IMR-90 (cell line): Measurements from ENCODE around the gene VPS33B. TPM values are rescaled to one million over a fixed set of nuclear protein-coding genes. Genes with fewer than 3 reads are reported as not detected.

Source experiments
- ATAC-seq: fragments of 200-7000 bp; cut with Tn5 transposase; 2 replicates; pipeline ENCODE4 v1.9.1; 2020; ENCODE audit warnings: low read depth, mild to moderate bottlenecking, moderate library complexity
- BruUV-seq: library from RNA; stranded (reverse); fragments of 400-500 nt; replicated peaks from 2 replicates; lab custom pipeline; 2021; lab: Mats Ljungman, UMichigan
- CTCF ChIA-PET: fragments of 300-600 bp; formaldehyde crosslinking; extraction: SDS; loops from one replicate; lab custom pipeline; 2021; ENCODE audit warnings: antibody characterized with exemption; lab: Yijun Ruan, JAX
- POLR2A ChIA-PET: fragments of 300-600 bp; sonication (Branson Sonifier 250); formaldehyde crosslinking; loops from one replicate; lab custom pipeline; 2022; ENCODE audit warnings: antibody characterized with exemption; ENCODE audit not compliant: unreplicated experiment; lab: Charles Lee
- DNase-seq: peaks from one replicate; pipeline ENCODE4 v3.0.0; 2013
- H2AFZ ChIP-seq: replicated peaks from 2 replicates; pipeline ENCODE3; 2013; ENCODE audit warnings: low read length, mild to moderate bottlenecking; ENCODE audit not compliant: poor library complexity
- H2AK5ac ChIP-seq: 2 replicates; pipeline ENCODE4 v1.6.1; 2013; ENCODE audit warnings: low read depth, low read length, inconsistent platforms
- H2AK9ac ChIP-seq: replicated peaks from 2 replicates; pipeline ENCODE3; 2013; ENCODE audit warnings: mild to moderate bottlenecking, low read depth, low read length, moderate library complexity; ENCODE audit not compliant: poor library complexity
- H2BK120ac ChIP-seq: 2 replicates; pipeline ENCODE4 v1.6.1; 2013; ENCODE audit warnings: low read depth, low read length, inconsistent platforms
- H2BK15ac ChIP-seq: 3 replicates; pipeline ENCODE4 v1.6.1; 2013; ENCODE audit warnings: low read depth, low read length, inconsistent platforms
- H2BK20ac ChIP-seq: 2 replicates; pipeline ENCODE4 v1.6.1; 2013; ENCODE audit warnings: low read depth, mild to moderate bottlenecking, inconsistent platforms, low read length, moderate library complexity
- H2BK5ac ChIP-seq: 2 replicates; pipeline ENCODE4 v1.6.1; 2013; ENCODE audit warnings: mild to moderate bottlenecking, low read depth, low read length, inconsistent platforms; ENCODE audit not compliant: poor library complexity, severe bottlenecking
- H3K14ac ChIP-seq: replicated peaks from 2 replicates; pipeline ENCODE4 v1.6.1; 2013; ENCODE audit warnings: low read depth, low read length, inconsistent platforms
- H3K18ac ChIP-seq: 2 replicates; pipeline ENCODE4 v1.6.1; 2013; ENCODE audit warnings: low read depth, low read length, control low read depth
- H3K23ac ChIP-seq: 2 replicates; pipeline ENCODE4 v1.6.1; 2013; ENCODE audit warnings: low read depth, low read length, inconsistent platforms
- H3K27ac ChIP-seq: 2 replicates; pipeline ENCODE4 v1.5.1; 2013; ENCODE audit warnings: mild to moderate bottlenecking, control low read depth, low read length; ENCODE audit not compliant: insufficient read depth
- H3K27me3 ChIP-seq: 2 replicates; pipeline ENCODE4 v1.6.1; 2013; ENCODE audit warnings: low read length; ENCODE audit not compliant: control insufficient read depth, insufficient read depth
- H3K36me3 ChIP-seq: 2 replicates; pipeline ENCODE4 v1.6.1; 2013; ENCODE audit warnings: low read length, mixed read lengths; ENCODE audit not compliant: control insufficient read depth, insufficient read depth
- H3K4ac ChIP-seq: 2 replicates; pipeline ENCODE4 v1.6.1; 2013; ENCODE audit warnings: low read depth, low read length, inconsistent platforms
- H3K4me1 ChIP-seq: 2 replicates; pipeline ENCODE4 v1.6.1; 2013; ENCODE audit warnings: low read length, mixed read lengths; ENCODE audit not compliant: control insufficient read depth, insufficient read depth
- H3K4me2 ChIP-seq: 2 replicates; pipeline ENCODE4 v1.6.1; 2013; ENCODE audit warnings: low read depth, mild to moderate bottlenecking, control low read depth, low read length, moderate library complexity
- H3K4me3 ChIP-seq: 2 replicates; pipeline ENCODE4 v1.5.1; 2013; ENCODE audit warnings: low read depth, mild to moderate bottlenecking, control low read depth, low read length, moderate library complexity; ENCODE audit not compliant: insufficient read depth
- H3K56ac ChIP-seq: 2 replicates; pipeline ENCODE4 v1.6.1; 2013; ENCODE audit warnings: low read length, inconsistent platforms; ENCODE audit not compliant: insufficient read depth; ENCODE audit errors: extremely low read depth
- H3K79me1 ChIP-seq, 2 experiments: 2 replicates each; pipeline ENCODE4 v1.6.1; 2013; ENCODE audit warnings: low read length in 2 of 2, inconsistent platforms in 1 of 2, low read depth in 1 of 2
- H3K9ac ChIP-seq: 2 replicates; pipeline ENCODE4 v1.6.1; 2013; ENCODE audit warnings: low read depth, low read length, control low read depth
- H3K9me1 ChIP-seq: 2 replicates; pipeline ENCODE4 v1.6.1; 2013; ENCODE audit warnings: low read length, inconsistent platforms; ENCODE audit not compliant: insufficient read depth
- H3K9me3 ChIP-seq: 2 replicates; pipeline ENCODE4 v1.6.1; 2013; ENCODE audit warnings: low read length; ENCODE audit not compliant: control insufficient read depth, insufficient read depth
- H4K20me1 ChIP-seq: 2 replicates; pipeline ENCODE4 v1.6.1; 2013; ENCODE audit warnings: low read length, inconsistent platforms; ENCODE audit not compliant: insufficient read depth
- H4K5ac ChIP-seq: 2 replicates; pipeline ENCODE4 v1.6.1; 2013; ENCODE audit warnings: mild to moderate bottlenecking, low read depth, low read length, control low read depth
- H4K8ac ChIP-seq, 2 experiments: 2 replicates each; pipeline ENCODE4 v1.6.1; 2013; ENCODE audit warnings: low read depth in 2 of 2, low read length in 2 of 2, control low read depth in 1 of 2, inconsistent platforms in 1 of 2
- H4K91ac ChIP-seq: 2 replicates; pipeline ENCODE4 v1.6.1; 2013; ENCODE audit warnings: low read depth, low read length, inconsistent platforms; ENCODE audit not compliant: insufficient read depth
- CEBPB ChIP-seq: IDR thresholded peaks from 2 replicates; pipeline ENCODE4 v1.6.1; 2012; ENCODE audit warnings: low read depth, low read length, improper control_type of control experiment
- CTCF ChIP-seq: conservative IDR thresholded peaks from 2 replicates; pipeline ENCODE4 v1.5.1; 2012; ENCODE audit warnings: mild to moderate bottlenecking, low read depth, low read length, improper control_type of control experiment
- MAFK ChIP-seq: IDR thresholded peaks from 2 replicates; pipeline ENCODE4 v1.6.1; 2012; ENCODE audit warnings: low read depth, low read length, improper control_type of control experiment
- MAZ ChIP-seq: IDR thresholded peaks from 2 replicates; pipeline ENCODE4 v1.6.1; 2012; ENCODE audit warnings: low read depth, mild to moderate bottlenecking, low read length, improper control_type of control experiment, moderate library complexity, borderline replicate concordance
- MXI1 ChIP-seq: IDR thresholded peaks from 2 replicates; pipeline ENCODE4 v1.6.1; 2012; ENCODE audit warnings: low read depth, mild to moderate bottlenecking, low read length, moderate library complexity, borderline replicate concordance
- POLR2A ChIP-seq: IDR thresholded peaks from 2 replicates; pipeline ENCODE4 v1.6.1; 2012; ENCODE audit warnings: mild to moderate bottlenecking, low read depth, low read length
- RAD21 ChIP-seq: IDR thresholded peaks from 2 replicates; pipeline ENCODE4 v1.6.1; 2012; ENCODE audit warnings: low read length, improper control_type of control experiment
- RCOR1 ChIP-seq: IDR thresholded peaks from 2 replicates; pipeline ENCODE4 v1.6.1; 2012; ENCODE audit warnings: mild to moderate bottlenecking, low read length, improper control_type of control experiment; ENCODE audit not compliant: insufficient replicate concordance
- RFX5 ChIP-seq: IDR thresholded peaks from 2 replicates; pipeline ENCODE4 v1.8.0; 2012; ENCODE audit warnings: low read depth, mild to moderate bottlenecking, low read length, moderate library complexity
- SMC3 ChIP-seq: fragments of 150-350 bp; IDR thresholded peaks from 2 replicates; pipeline ENCODE4 v1.6.1; 2016; ENCODE audit warnings: low read depth, mild to moderate bottlenecking, antibody characterized with exemption, low read length, moderate library complexity
- USF2 ChIP-seq: fragments of 150-350 bp; IDR thresholded peaks from 2 replicates; pipeline ENCODE4 v1.6.1; 2017; ENCODE audit warnings: mild to moderate bottlenecking, antibody characterized with exemption, low read length, low read depth
- WGBS, 2 experiments: methylation state at CpG; one replicate each; pipeline versions ENCODE4 v1.1.5 to v1.1.7; 2013; ENCODE audit warnings: missing lambda C conversion rate in 2 of 2; ENCODE audit not compliant: insufficient read length in 1 of 2; ENCODE audit errors: extremely low coverage in 2 of 2; 5-methylcytosine and 5-hydroxymethylcytosine counted together
- dilution Hi-C: fragments of 300-500 bp; cut with HindIII; formaldehyde crosslinking; loops from one replicate; pipeline ENCODE4 v1.14.3; 2018; ENCODE audit warnings: low sequenced_read_pairs; ENCODE audit not compliant: unreplicated experiment
- in situ Hi-C: fragments of 300-500 bp; cut with MboI; formaldehyde crosslinking; loops from 3 replicates; pipeline ENCODE4 v1.14.3; 2019; ENCODE audit warnings: low sequenced_read_pairs, inconsistent platforms, mixed read lengths
- intact Hi-C: fragments of 100-400 bp; cut with micrococcal nuclease; formaldehyde crosslinking; loops from 2 replicates; pipeline ENCODE4 v1.10.0; 2022
- polyA plus RNA-seq, 3 experiments: library from polyadenylated mRNA; depleted of rRNA; stranded (reverse); fragments of >200 nt; gene quantifications; 2 replicates each; pipeline ENCODE4 v1.2.3, GENCODE V29; 2012; ENCODE audit warnings: low replicate concordance in 1 of 3
- total RNA-seq: library from RNA; depleted of rRNA; stranded (reverse); fragments of >200 nt; gene quantifications from 2 replicates; pipeline ENCODE4 v1.2.3, GENCODE V29; 2012

The VPS33B gene
- total and polyA plus RNA-seq, 2 of the 4 experiments (the other 2 are of a cell fraction), result 9.0 to 11.3 TPM

- Histone ChIP-seq H2BK5ac (no peak overlapping the region), H3K9me1 (no peaks in the 10 kb centered on the region), H3K9me3 (no peaks in the 10 kb centered on the region), H3K27ac (no peak overlapping the region), H3K27me3 (peaks cover 9% of the 10 kb centered on the region), H2BK20ac (no peak overlapping the region), H3K56ac (no peak overlapping the region), H4K8ac (no peak overlapping the region), H2AK9ac (no peak overlapping the region), H2BK15ac (no peak overlapping the region), H4K5ac (no peak overlapping the region), H3K4me2 (no peak overlapping the region), H3K36me3 (no peaks in the 10 kb centered on the region), H2BK120ac (no peak overlapping the region), H3K14ac (no peak overlapping the region), H3K4ac (no peak overlapping the region), H3K23ac (no peak overlapping the region), H3K18ac (no peak overlapping the region), H3K4me3 (no peak overlapping the region), H3K9ac (no peak overlapping the region), H4K91ac (no peak overlapping the region), H3K79me1 (no peaks in the 10 kb centered on the region), H2AFZ (no peak overlapping the region), H2AK5ac (no peak overlapping the region), H3K4me1 (no peaks in the 10 kb centered on the region), H4K20me1 (no peaks in the 10 kb centered on the region)
- TF ChIP-seq RAD21 (no peak), RCOR1 (no peak), MXI1 (no peak), USF2 (no peak), MAFK (no peak), CTCF (no peak), SMC3 (no peak), CEBPB (no peak), POLR2A (no peak), MAZ (no peak), RFX5 (no peak)
- dilution Hi-C loops (no loop called here), intact Hi-C loops (no loop called here), in situ Hi-C loops (no loop called here)
- no peak for ATAC-seq
- no CpG with 5 or more reads among the region's 8 CpGs for WGBS, 2 experiments
- POLR2A ChIA-PET, result no interaction called here
- DNase-seq, result no peak
- BruUV-seq, result no TSS peak
- CTCF ChIA-PET, result no interaction called here
These were observed 18.5 kb upstream of the VPS33B start for GRCh38 chr15:91040856-91041255.
